Naive thymus-derived CD4-positive, alpha-beta T cell (primary cell): ENCODE data around the gene CNNM4. TPM values are rescaled to one million over a fixed set of nuclear protein-coding genes. Genes with fewer than 3 reads are reported as not detected.

Source experiments
- ATAC-seq: fragments of 150-1000 bp; cut with Tn5 transposase; 2 replicates; pipeline ENCODE4 v1.10.0; 2021; ENCODE audit warnings: mild to moderate bottlenecking, moderate library complexity
- CTCF ChIA-PET: fragments of 350-600 bp; sonication (Branson Sonifier 250); formaldehyde crosslinking; loops from one replicate; lab custom pipeline; 2021; ENCODE audit warnings: antibody characterized with exemption; lab: Charles Lee
- POLR2A ChIA-PET: fragments of 350-600 bp; sonication (Branson Sonifier 250); formaldehyde crosslinking; loops from one replicate; lab custom pipeline; 2021; ENCODE audit warnings: antibody characterized with exemption, inconsistent platforms; lab: Charles Lee
- DNase-seq, 9 donors: peaks; one replicate each; pipeline versions ENCODE4 v3.0.0 to v3.0.0-alpha.2; 2020 to 2022; ENCODE audit warnings: mixed read lengths in 1 of 9
- H3K27ac ChIP-seq: one replicate; pipeline ENCODE4 v1.7.0; 2013; ENCODE audit warnings: mild to moderate bottlenecking, low read depth, low read length, moderate library complexity
- H3K27me3 ChIP-seq, 2 donors: one replicate each; pipeline ENCODE4 v1.7.0; 2013; ENCODE audit warnings: low read length in 2 of 2, mild to moderate bottlenecking in 2 of 2, moderate library complexity in 2 of 2; ENCODE audit not compliant: control insufficient read depth in 2 of 2, insufficient read depth in 2 of 2
- H3K36me3 ChIP-seq, 3 experiments: 1 replicate in 2 of 3; 2 replicates in 1 of 3; pipeline ENCODE4 v1.7.0; 2013; ENCODE audit warnings: low read length in 3 of 3, mild to moderate bottlenecking in 3 of 3, moderate library complexity in 1 of 3; ENCODE audit not compliant: insufficient read depth in 3 of 3, control insufficient read depth in 2 of 3
- H3K4me1 ChIP-seq, 2 donors: one replicate each; pipeline ENCODE4 v1.7.0; 2013; ENCODE audit warnings: low read length in 2 of 2, mild to moderate bottlenecking in 2 of 2, moderate library complexity in 1 of 2; ENCODE audit not compliant: control insufficient read depth in 2 of 2, insufficient read depth in 2 of 2
- H3K4me3 ChIP-seq: 2 replicates; pipeline ENCODE4 v1.7.0; 2013; ENCODE audit warnings: mild to moderate bottlenecking, low read length
- H3K9me3 ChIP-seq, 3 experiments: 1 replicate in 2 of 3; 2 replicates in 1 of 3; pipeline ENCODE4 v1.7.0; 2013; ENCODE audit warnings: low read length in 3 of 3; ENCODE audit not compliant: control insufficient read depth in 2 of 3
- H3K27ac Mint-ChIP-seq, 9 donors: one replicate each; pipeline ENCODE4 v1.8.0; 2020 to 2022; ENCODE audit warnings: mixed read lengths in 9 of 9, mild to moderate bottlenecking in 8 of 9, moderate library complexity in 5 of 9, inconsistent platforms in 2 of 9
- H3K27me3 Mint-ChIP-seq, 5 donors: one replicate each; pipeline ENCODE4 v1.8.0; 2021 to 2022; ENCODE audit warnings: mixed read lengths in 5 of 5, mild to moderate bottlenecking in 1 of 5
- H3K36me3 Mint-ChIP-seq, 5 donors: one replicate each; pipeline ENCODE4 v1.8.0; 2020 to 2022; ENCODE audit warnings: mixed read lengths in 5 of 5, mild to moderate bottlenecking in 3 of 5, inconsistent platforms in 1 of 5
- H3K4me1 Mint-ChIP-seq, 7 donors: one replicate each; pipeline ENCODE4 v1.8.0; 2020 to 2022; ENCODE audit warnings: mixed read lengths in 7 of 7, mild to moderate bottlenecking in 3 of 7, inconsistent platforms in 1 of 7
- H3K4me3 Mint-ChIP-seq, 10 donors: one replicate each; pipeline ENCODE4 v1.8.0; 2020 to 2022; ENCODE audit warnings: mild to moderate bottlenecking in 10 of 10, mixed read lengths in 10 of 10, moderate library complexity in 6 of 10, inconsistent platforms in 2 of 10
- H3K9me3 Mint-ChIP-seq, 11 donors: one replicate each; pipeline ENCODE4 v1.8.0; 2020 to 2022; ENCODE audit warnings: mixed read lengths in 11 of 11, mild to moderate bottlenecking in 4 of 11, inconsistent platforms in 1 of 11, moderate library complexity in 1 of 11
- intact Hi-C, 2 donors: fragments of 100-400 bp; cut with micrococcal nuclease; formaldehyde crosslinking; loops; one replicate each; pipeline ENCODE4 v1.15.1; 2023
- polyA plus RNA-seq, 2 donors: library from polyadenylated mRNA; unstranded; fragments of 300-500 nt; fragmentation: Illumina TruSeq; gene quantifications; one replicate each; pipeline ENCODE4 v1.2.3, GENCODE V29; 2021
- total RNA-seq, 6 experiments: library from RNA in 5 of 6; stranded (reverse) in 5 of 6; gene quantifications; 1 replicate in 5 of 6; 2 replicates in 1 of 6; pipeline ENCODE4 v1.2.3 and lab custom pipeline; 2021 to 2026

Gene CNNM4
- total and polyA plus RNA-seq, 7 experiments from 2014 or later, result 1.4 to 9.5 (median 5.1) TPM

DNA sequence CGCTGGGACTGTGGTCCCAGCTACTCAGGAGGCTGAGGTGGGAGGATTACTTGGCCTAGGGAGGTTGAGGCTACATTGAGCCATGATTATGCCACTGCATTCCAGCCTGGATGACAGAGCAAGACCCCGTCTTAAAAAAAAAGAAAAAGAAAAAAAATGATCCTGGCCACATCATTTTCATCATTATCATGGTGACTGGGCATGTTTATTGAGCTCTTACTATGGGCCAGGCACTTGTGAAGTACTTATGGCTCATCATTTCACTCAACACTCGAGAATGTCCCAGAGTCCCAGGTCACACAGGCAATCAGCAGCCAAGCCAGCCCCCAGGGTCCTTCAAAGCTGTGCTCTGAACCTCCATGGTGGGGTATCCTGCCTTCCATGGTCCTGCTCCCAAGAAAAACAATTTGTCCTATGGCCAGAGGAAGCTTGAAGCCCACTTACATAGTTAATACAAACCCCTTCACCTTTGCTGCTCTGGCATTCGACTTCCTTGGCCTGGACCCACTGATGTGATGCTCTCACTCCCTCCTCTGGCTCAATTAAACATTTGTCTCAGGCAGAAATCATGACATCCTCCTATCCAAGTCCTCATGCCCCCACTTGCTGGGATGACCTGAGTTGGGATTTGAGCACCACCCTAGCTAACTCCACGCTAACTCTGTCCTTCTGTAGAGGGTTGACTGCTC lies 3.8 kb upstream of the CNNM4 start:
- Histone ChIP-seq H3K27ac (no peak overlapping the region), H3K36me3 (no peaks in the 10 kb centered on the region), H3K27me3 (no peaks in the 10 kb centered on the region), H3K4me1 (peaks cover 20 to 25% of the 10 kb centered on the region in 2 donors), H3K9me3 (no peaks in the 10 kb centered on the region), H3K4me3 (no peak overlapping the region)
- H3K9me3 Mint-ChIP-seq, result no peaks in the 10 kb centered on the region
- POLR2A ChIA-PET, result interaction anchor here (0.6 kb wide), 1 partner anchor 118 kb away, joined by 3 read pairs; no protein-coding TSS in a partner anchor
- ATAC-seq (no peak), DNase-seq (no peak)
- H3K27me3 Mint-ChIP-seq, result peaks cover 0 to 4% (median 0%) of the 10 kb centered on the region in 5 donors
- intact Hi-C loops, result no loop called here
- no peaks in the 10 kb centered on the region for H3K36me3 Mint-ChIP-seq
- H3K27ac Mint-ChIP-seq, result peak overlapping the region in 2 of 9 donors; percentile 23 to 38
- H3K4me3 Mint-ChIP-seq, result no peak overlapping the region
- CTCF ChIA-PET, result interaction anchor here (0.6 kb wide), 1 partner anchor 210 kb away, joined by 3 read pairs; no protein-coding TSS in a partner anchor
- H3K4me1 Mint-ChIP-seq, result peaks cover 17 to 29% (median 21%) of the 10 kb centered on the region in 7 donors

DNA sequence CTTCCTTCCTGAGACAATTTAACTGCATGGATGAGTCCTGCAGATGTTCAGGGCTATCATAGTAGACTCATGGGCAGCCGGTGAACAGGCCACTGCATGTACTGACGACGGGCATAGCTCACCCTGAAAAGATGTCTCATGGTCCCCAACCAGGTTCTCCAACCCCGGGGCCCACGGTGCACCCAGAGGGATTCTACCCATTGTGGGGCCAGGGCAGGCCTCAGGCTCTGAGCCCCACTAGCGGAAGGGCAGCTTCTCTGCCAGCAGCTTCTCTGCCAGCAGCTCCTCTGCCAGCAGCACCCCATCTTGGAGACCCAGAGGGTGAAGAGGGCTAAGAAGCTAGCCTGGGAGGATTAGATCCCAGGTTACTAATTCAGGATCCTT lies 3.2 kb upstream of the CNNM4 start:
- ChIA-PET CTCF (interaction anchor here (0.6 kb wide), 1 partner anchor 210 kb away, joined by 3 read pairs; no protein-coding TSS in a partner anchor), POLR2A (no interaction called here)
- intact Hi-C loops, result no loop called here
- no peak overlapping the region for H3K27ac ChIP-seq
- peaks cover 25 to 31% of the 10 kb centered on the region in 2 donors for H3K4me1 ChIP-seq
- peaks cover 0 to 4% (median 0%) of the 10 kb centered on the region in 5 donors for H3K27me3 Mint-ChIP-seq
- ATAC-seq (no peak), DNase-seq (no peak)
- H3K4me3 ChIP-seq, result no peak overlapping the region
- peaks cover 23 to 34% (median 26%) of the 10 kb centered on the region in 7 donors for H3K4me1 Mint-ChIP-seq
- no peaks in the 10 kb centered on the region for H3K36me3 ChIP-seq
- H3K27me3 ChIP-seq, result no peaks in the 10 kb centered on the region
- H3K9me3 ChIP-seq, result no peaks in the 10 kb centered on the region
- H3K36me3 Mint-ChIP-seq, result peaks cover 0 to 2% (median 0%) of the 10 kb centered on the region in 5 donors
- no peaks in the 10 kb centered on the region for H3K9me3 Mint-ChIP-seq
- no peak overlapping the region for H3K4me3 Mint-ChIP-seq
- peak overlapping the region in 1 of 9 donors; percentile 23 for H3K27ac Mint-ChIP-seq

DNA sequence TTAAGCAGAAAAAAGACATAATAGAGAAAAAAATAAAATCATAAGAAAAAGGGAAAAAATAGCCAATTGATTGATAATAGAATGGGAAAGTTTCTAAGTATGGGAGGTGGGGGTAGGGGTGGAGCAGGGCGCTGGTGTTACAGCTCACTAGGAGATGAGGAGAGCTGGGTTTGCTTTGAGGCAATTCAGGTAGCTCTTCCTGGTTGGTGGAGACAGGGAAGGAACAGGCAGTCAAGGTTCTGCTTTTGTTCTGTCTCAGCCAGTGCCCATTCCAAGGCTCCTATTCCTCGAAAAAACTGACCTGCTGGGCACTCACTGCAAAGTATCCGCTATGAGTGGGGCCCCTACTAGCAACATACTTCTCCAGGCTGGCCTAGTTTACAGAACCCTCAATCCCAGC lies 1.7 kb upstream of the CNNM4 start:
- intact Hi-C loops, result no loop called here
- peak overlapping the region in 3 of 10 donors; percentile 85 to 96 (median 91) for H3K4me3 Mint-ChIP-seq

DNA sequence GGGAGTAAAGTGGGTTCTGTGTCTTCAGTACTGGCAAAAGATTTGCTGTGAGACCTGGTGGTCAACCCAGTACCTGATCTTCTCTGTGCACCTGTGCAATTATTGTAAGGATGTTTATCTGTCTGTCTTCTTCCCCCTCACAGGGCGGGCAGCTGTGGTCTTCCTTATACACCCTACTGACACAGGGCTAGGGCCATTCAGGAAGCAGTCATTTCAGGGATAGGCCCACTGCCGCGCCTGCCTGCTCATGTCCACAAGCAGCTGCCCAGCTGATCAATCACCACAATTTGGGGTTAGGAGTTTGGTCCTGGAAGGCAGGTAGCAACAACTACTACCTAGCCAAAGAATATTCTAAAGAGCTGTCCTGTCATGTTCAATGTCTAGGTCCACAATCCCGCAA lies 1.2 kb upstream of the CNNM4 start:
- Histone ChIP-seq H3K4me1 (peaks cover 45 to 51% of the 10 kb centered on the region in 2 donors), H3K27me3 (no peaks in the 10 kb centered on the region), H3K36me3 (no peaks in the 10 kb centered on the region), H3K9me3 (no peaks in the 10 kb centered on the region), H3K27ac (peak overlapping the region; percentile 81), H3K4me3 (no peak overlapping the region)
- CTCF ChIA-PET, result interaction anchor here (1.0 to 1.3 kb wide), 2 partner anchors 57 to 231 kb away, joined by 3 read pairs; partner anchors contain the start of gene CNNM3
- peaks cover 0 to 2% (median 0%) of the 10 kb centered on the region in 5 donors for H3K27me3 Mint-ChIP-seq
- no peaks in the 10 kb centered on the region for H3K9me3 Mint-ChIP-seq
- peaks cover 40 to 55% (median 46%) of the 10 kb centered on the region in 7 donors for H3K4me1 Mint-ChIP-seq
- ATAC-seq (no peak), DNase-seq (no peak)
- peaks cover 0 to 3% (median 0%) of the 10 kb centered on the region in 5 donors for H3K36me3 Mint-ChIP-seq
- POLR2A ChIA-PET, result interaction anchor here (0.6 to 3.4 kb wide), 9 partner anchors 10 to 203 kb away, joined by 3 to 19 read pairs (median 6); partner anchors contain the start of genes CNNM3, KANSL3 and LMAN2L
- peak overlapping the region; percentile 76 to 93 (median 90) for H3K27ac Mint-ChIP-seq
- intact Hi-C loops, result no loop called here
- H3K4me3 Mint-ChIP-seq, result peak overlapping the region in 9 of 10 donors; percentile 23 to 96 (median 89)

More for the DNA sequence above, 1.7 kb upstream of the CNNM4 start:
- Histone ChIP-seq H3K27ac (no peak overlapping the region), H3K27me3 (no peaks in the 10 kb centered on the region), H3K9me3 (no peaks in the 10 kb centered on the region), H3K36me3 (no peaks in the 10 kb centered on the region), H3K4me3 (no peak overlapping the region), H3K4me1 (peaks cover 40 to 46% of the 10 kb centered on the region in 2 donors)
- H3K4me1 Mint-ChIP-seq, result peaks cover 35 to 49% (median 41%) of the 10 kb centered on the region in 7 donors
- DNase-seq (no peak), ATAC-seq (no peak)
- H3K27ac Mint-ChIP-seq, result peak overlapping the region in 7 of 9 donors; percentile 76 to 92 (median 90)
- ChIA-PET POLR2A (interaction anchor here (0.8 to 3.4 kb wide), 6 partner anchors 9 to 121 kb away, joined by 3 to 19 read pairs (median 8); partner anchors contain the start of genes CNNM3, KANSL3 and LMAN2L), CTCF (no interaction called here)
- H3K36me3 Mint-ChIP-seq, result peaks cover 0 to 3% (median 0%) of the 10 kb centered on the region in 5 donors
- H3K27me3 Mint-ChIP-seq, result peaks cover 0 to 4% (median 0%) of the 10 kb centered on the region in 5 donors
- H3K9me3 Mint-ChIP-seq, result no peaks in the 10 kb centered on the region

DNA sequence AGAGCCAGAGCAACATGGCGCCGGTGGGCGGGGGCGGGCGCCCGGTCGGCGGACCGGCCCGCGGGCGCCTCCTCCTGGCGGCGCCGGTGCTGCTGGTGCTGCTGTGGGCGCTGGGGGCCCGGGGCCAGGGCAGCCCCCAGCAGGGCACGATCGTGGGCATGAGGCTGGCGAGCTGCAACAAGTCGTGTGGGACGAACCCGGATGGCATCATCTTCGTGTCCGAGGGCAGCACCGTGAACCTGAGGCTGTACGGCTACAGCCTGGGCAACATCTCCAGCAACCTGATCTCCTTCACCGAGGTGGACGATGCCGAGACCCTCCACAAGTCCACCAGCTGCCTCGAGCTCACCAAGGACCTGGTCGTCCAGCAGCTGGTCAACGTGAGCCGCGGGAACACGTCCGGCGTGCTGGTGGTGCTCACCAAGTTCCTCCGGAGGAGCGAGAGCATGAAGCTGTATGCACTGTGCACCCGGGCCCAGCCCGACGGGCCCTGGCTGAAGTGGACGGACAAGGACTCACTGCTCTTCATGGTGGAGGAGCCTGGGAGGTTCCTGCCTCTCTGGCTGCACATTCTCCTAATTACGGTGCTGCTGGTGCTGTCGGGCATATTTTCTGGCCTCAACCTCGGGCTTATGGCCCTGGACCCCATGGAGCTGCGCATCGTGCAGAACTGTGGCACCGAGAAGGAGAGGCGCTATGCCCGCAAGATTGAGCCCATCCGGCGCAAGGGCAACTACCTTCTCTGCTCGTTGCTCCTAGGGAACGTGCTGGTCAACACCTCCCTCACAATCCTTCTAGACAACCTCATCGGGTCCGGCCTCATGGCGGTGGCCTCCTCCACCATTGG lies 507 bp downstream of the CNNM4 start:
- intact Hi-C loops, result loop anchor here (1.0 to 10.0 kb wide), 24 partner anchors 13 to 1234 kb away; partner anchors contain the start of genes ANKRD36 (in 2 of the 2), ANKRD39 (in 2 of the 2), ARID5A (in 2 of the 2) and CIAO1 (in 2 of the 2)
- DNase-seq (peak in 2 of 9 donors; percentile 87 to 90), ATAC-seq (peak; percentile 87)
- no peaks in the 10 kb centered on the region for H3K27me3 Mint-ChIP-seq
- Histone ChIP-seq H3K27ac (peak overlapping the region; percentile 70), H3K27me3 (no peaks in the 10 kb centered on the region), H3K4me3 (peak overlapping the region; percentile 83), H3K36me3 (no peaks in the 10 kb centered on the region), H3K9me3 (no peaks in the 10 kb centered on the region), H3K4me1 (peaks cover 46 to 53% of the 10 kb centered on the region in 2 donors)
- no peaks in the 10 kb centered on the region for H3K9me3 Mint-ChIP-seq
- H3K27ac Mint-ChIP-seq, result peak overlapping the region; percentile 75 to 94 (median 85)
- CTCF ChIA-PET, result interaction anchor here (0.5 to 4.8 kb wide), 16 partner anchors 12 to 351 kb away, joined by 3 to 40 read pairs (median 3); partner anchors contain the start of genes ANKRD36 and ANKRD39
- POLR2A ChIA-PET, result interaction anchor here (0.6 to 4.1 kb wide), 13 partner anchors 9 to 223 kb away, joined by 3 to 19 read pairs (median 4); partner anchors contain the start of genes KANSL3 and LMAN2L
- H3K36me3 Mint-ChIP-seq, result peaks cover 0 to 3% (median 0%) of the 10 kb centered on the region in 5 donors
- peak overlapping the region; percentile 70 to 96 (median 84) for H3K4me3 Mint-ChIP-seq
- H3K4me1 Mint-ChIP-seq, result peaks cover 42 to 62% (median 50%) of the 10 kb centered on the region in 7 donors
